DND-41 (cell line): ENCODE data around the gene UGDH.
"Not testable (repeated sequence)": the region's sequence is repeated elsewhere in the genome, so short reads cannot be mapped to it uniquely, and the experiment has no call there.

Experiments used
- ATAC-seq: fragments of 200-7000 bp; cut with Tn5 transposase; 3 replicates; pipeline ENCODE4 v1.9.1; 2021; ENCODE audit warnings: low read depth; ENCODE audit not compliant: insufficient read depth
- DNase-seq: peaks from one replicate; pipeline ENCODE4 v3.0.0-alpha.2; 2020
- H2AFZ ChIP-seq: 2 replicates; pipeline ENCODE4 v1.6.0; 2012; ENCODE audit warnings: low read depth, low read length
- H3K27ac ChIP-seq: 2 replicates; pipeline ENCODE4 v1.5.1; 2012; ENCODE audit warnings: low read length, inconsistent platforms
- H3K27me3 ChIP-seq: fragments of 200-600 bp; sonication (generic); 2 replicates; pipeline ENCODE4 v1.6.0; 2012; ENCODE audit warnings: low read length, mild to moderate bottlenecking, inconsistent platforms; ENCODE audit not compliant: insufficient read depth, poor library complexity
- H3K36me3 ChIP-seq: 2 replicates; pipeline ENCODE4 v1.5.1; 2012; ENCODE audit warnings: low read length, inconsistent platforms; ENCODE audit not compliant: insufficient read depth
- H3K4me1 ChIP-seq: 2 replicates; pipeline ENCODE4 v1.5.1; 2012; ENCODE audit warnings: mild to moderate bottlenecking, low read length; ENCODE audit not compliant: insufficient read depth
- H3K4me2 ChIP-seq: 2 replicates; pipeline ENCODE4 v1.6.0; 2012; ENCODE audit warnings: mild to moderate bottlenecking, moderate library complexity, low read length, inconsistent platforms; ENCODE audit not compliant: insufficient read depth
- H3K4me3 ChIP-seq, 2 experiments: fragments of 200-600 bp in 1 of 2; shearing (Covaris generic) in 1 of 2; 2 replicates each; pipeline ENCODE4 v1.5.1; 2012 to 2016; ENCODE audit warnings: inconsistent platforms in 2 of 2, low read length in 2 of 2, mild to moderate bottlenecking in 2 of 2, low read depth in 1 of 2, moderate library complexity in 1 of 2
- H3K79me2 ChIP-seq: 2 replicates; pipeline ENCODE4 v1.6.0; 2012; ENCODE audit warnings: low read length, inconsistent platforms; ENCODE audit not compliant: insufficient read depth
- H3K9ac ChIP-seq: 2 replicates; pipeline ENCODE4 v1.6.0; 2012; ENCODE audit warnings: low read depth, mild to moderate bottlenecking, inconsistent platforms, low read length, moderate library complexity
- H3K9me3 ChIP-seq: 2 replicates; pipeline ENCODE4 v1.5.1; 2012; ENCODE audit warnings: low read length, moderate library complexity, mild to moderate bottlenecking, inconsistent platforms; ENCODE audit not compliant: insufficient read depth, severe bottlenecking
- H4K20me1 ChIP-seq: 2 replicates; pipeline ENCODE4 v1.6.0; 2012; ENCODE audit warnings: low read length; ENCODE audit not compliant: insufficient read depth
- CTCF ChIP-seq: IDR thresholded peaks from 2 replicates; pipeline ENCODE4 v1.5.1; 2012; ENCODE audit warnings: borderline replicate concordance, low read length, moderate library complexity, mild to moderate bottlenecking; ENCODE audit not compliant: poor library complexity, severe bottlenecking; ENCODE audit errors: extremely low read depth
- EZH2 ChIP-seq: IDR thresholded peaks from 3 replicates; pipeline ENCODE4 v1.6.1; 2012; ENCODE audit warnings: borderline replicate concordance, low read depth, mild to moderate bottlenecking, moderate library complexity, low read length, inconsistent platforms; ENCODE audit not compliant: severe bottlenecking

The UGDH gene

GRCh38 chr4:39464886-39465501 is 62.2 kb downstream of the UGDH start:
- no peaks in the 10 kb centered on the region for H3K9me3 ChIP-seq
- no peak for TF ChIP-seq EZH2
- TF ChIP-seq CTCF: no peak
- no peak overlapping the region; the same call in 1 of the 2 replicates for H3K9ac ChIP-seq
- H3K27me3 ChIP-seq: no peaks in the 10 kb centered on the region
- no peak overlapping the region for H2AFZ ChIP-seq
- H4K20me1 ChIP-seq: no peaks in the 10 kb centered on the region
- peaks cover 20% of the 10 kb centered on the region for H3K4me1 ChIP-seq
- no peak overlapping the region for H3K4me2 ChIP-seq
- H3K36me3 ChIP-seq: peaks cover 46% of the 10 kb centered on the region; the same call in 1 of the 2 replicates
- no peak overlapping the region for H3K27ac ChIP-seq
- no peak overlapping the region for H3K4me3 ChIP-seq
- DNase-seq (no peak), ATAC-seq (peak; percentile 57; the same call in 2 of the 3 replicates)
- peaks cover 10% of the 10 kb centered on the region for H3K79me2 ChIP-seq

DNA sequence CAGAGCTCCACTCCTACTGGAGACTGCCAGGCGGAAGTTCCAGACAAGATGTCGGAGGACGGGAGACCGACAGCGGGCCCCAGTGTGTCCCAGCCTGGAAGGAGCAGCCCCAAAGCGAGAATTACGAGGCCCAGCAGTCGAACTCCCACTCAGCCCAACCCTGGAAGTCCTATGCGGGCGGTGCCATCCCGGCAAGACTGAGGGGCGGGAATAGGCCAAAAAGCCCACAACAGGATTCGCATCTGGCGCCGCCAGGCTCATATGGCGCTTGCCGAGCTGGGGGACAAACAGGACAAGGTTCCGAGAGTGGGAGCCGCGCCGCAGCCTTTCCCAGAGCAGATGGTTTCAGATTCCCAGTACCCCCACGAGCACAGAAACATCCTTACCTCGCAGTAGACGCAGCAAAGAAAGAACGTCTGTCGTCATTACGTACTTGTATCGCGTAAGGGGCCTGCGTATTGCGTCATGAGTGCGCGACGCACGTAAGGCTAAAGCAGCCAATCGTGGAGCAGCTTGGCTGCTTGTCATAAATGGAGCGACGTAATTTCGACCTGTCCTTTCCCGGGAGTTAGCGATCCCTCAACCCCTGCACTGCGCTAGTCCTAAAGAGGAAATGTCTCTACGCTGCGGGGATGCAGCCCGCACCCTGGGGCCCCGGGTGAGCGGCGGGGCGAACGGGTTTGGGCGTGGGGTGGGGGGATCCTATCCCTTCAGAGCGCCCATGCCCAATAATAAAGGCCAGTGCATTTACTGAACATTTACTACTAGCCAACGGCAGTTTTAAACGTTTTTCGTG is 68.5 kb downstream of the UGDH start, which contains the start of the genes LIAS and RPL9:
Gene LIAS, plus strand, starts transcription at position 552 of the 796 bp plus-strand sequence. Its CDS starts 62 bp downstream, at position 614.
Gene RPL9, minus strand, starts transcription at position 418 of the 796 bp plus-strand sequence. CDS start 483 bp downstream, outside the sequence.
- Histone ChIP-seq H3K4me1 (peaks cover 42% of the 10 kb centered on the region), H3K79me2 (peaks cover 54% of the 10 kb centered on the region), H3K36me3 (peaks cover 61% of the 10 kb centered on the region), H3K4me2 (peak within 1 kb of the TSS; percentile 80), H3K27me3 (no peaks in the 10 kb centered on the region), H3K9ac (peak within 1 kb of the TSS; percentile 88), H2AFZ (peak within 1 kb of the TSS; percentile 88), H3K4me3 (peak within 1 kb of the TSS; percentile 81 to 88), H3K9me3 (no peaks in the 10 kb centered on the region), H3K27ac (peak within 1 kb of the TSS; percentile 88), H4K20me1 (peaks cover 39% of the 10 kb centered on the region)
- TF ChIP-seq EZH2 (no peak), CTCF (no peak)
- peak; percentile 96 for DNase-seq
- peak; percentile 89 for ATAC-seq

GRCh38 chr4:39458161-39458504 is 69.1 kb downstream of the UGDH start:
- Histone ChIP-seq H3K9ac (peak overlapping the region; percentile 88), H3K27ac (peak overlapping the region; percentile 88), H3K4me1 (peaks cover 42% of the 10 kb centered on the region), H3K4me2 (peak overlapping the region; percentile 80), H3K79me2 (peaks cover 54% of the 10 kb centered on the region), H4K20me1 (peaks cover 45% of the 10 kb centered on the region), H3K36me3 (peaks cover 61% of the 10 kb centered on the region), H3K4me3 (peak overlapping the region; percentile 81 to 88), H2AFZ (peak overlapping the region; percentile 88)
- not testable (repeated sequence) for ATAC-seq, H3K9me3 ChIP-seq, H3K27me3 ChIP-seq, DNase-seq
